Fibroblast of lung (primary cell): Measurements from ENCODE around the gene PMEPA1. TPM values are rescaled to one million over a fixed set of nuclear protein-coding genes. Genes with fewer than 3 reads are reported as not detected.

Experiments
- DNase-seq, 2 donors: peaks; one replicate each; pipeline versions ENCODE4 v3.0.0 to v3.0.0-alpha.2; 2010; ENCODE audit warnings: low read depth in 2 of 2
- H2AFZ ChIP-seq: 2 replicates; pipeline ENCODE4 v1.5.1; 2012; ENCODE audit warnings: low read length, control low read depth, inconsistent platforms
- H3K27ac ChIP-seq: 2 replicates; pipeline ENCODE4 v1.5.1; 2011; ENCODE audit warnings: low read length, control low read depth; ENCODE audit not compliant: insufficient read depth
- H3K27me3 ChIP-seq: 2 replicates; pipeline ENCODE4 v1.5.1; 2011; ENCODE audit warnings: mild to moderate bottlenecking, low read length; ENCODE audit not compliant: control insufficient read depth, insufficient read depth
- H3K36me3 ChIP-seq: 2 replicates; pipeline ENCODE4 v1.5.1; 2011; ENCODE audit warnings: low read length; ENCODE audit not compliant: control insufficient read depth, insufficient read depth
- H3K4me1 ChIP-seq: 2 replicates; pipeline ENCODE4 v1.5.1; 2011; ENCODE audit warnings: low read length; ENCODE audit not compliant: control insufficient read depth, insufficient read depth; ENCODE audit errors: extremely low read depth
- H3K4me2 ChIP-seq: 2 replicates; pipeline ENCODE4 v1.5.1; 2011; ENCODE audit warnings: low read length, control low read depth; ENCODE audit not compliant: insufficient read depth; ENCODE audit errors: extremely low read depth
- H3K4me3 ChIP-seq, 4 experiments: fragments of 200-600 bp in 1 of 4; sonication (generic) in 1 of 4; replicated peaks in 1 of 4; 2 replicates each; pipeline ENCODE4 v1.5.1; 2011 to 2016; ENCODE audit warnings: low read length in 4 of 4, low read depth in 3 of 4, mild to moderate bottlenecking in 3 of 4, control low read depth in 2 of 4, inconsistent platforms in 1 of 4, mixed read lengths in 1 of 4; ENCODE audit not compliant: insufficient read depth in 1 of 4; ENCODE audit errors: control extremely low read depth in 1 of 4
- H3K79me2 ChIP-seq: 2 replicates; pipeline ENCODE4 v1.5.1; 2012; ENCODE audit warnings: mild to moderate bottlenecking, low read length, inconsistent platforms; ENCODE audit not compliant: control insufficient read depth, insufficient read depth
- H3K9ac ChIP-seq: 2 replicates; pipeline ENCODE4 v1.5.1; 2011; ENCODE audit warnings: mild to moderate bottlenecking, low read length, control low read depth; ENCODE audit not compliant: insufficient read depth
- H3K9me3 ChIP-seq: 2 replicates; pipeline ENCODE4 v1.5.1; 2012; ENCODE audit warnings: low read depth, low read length; ENCODE audit not compliant: control insufficient read depth, insufficient read depth
- H4K20me1 ChIP-seq: 2 replicates; pipeline ENCODE4 v1.5.1; 2011; ENCODE audit warnings: low read length; ENCODE audit not compliant: control insufficient read depth, insufficient read depth; ENCODE audit errors: extremely low read depth
- EZH2 ChIP-seq: IDR thresholded peaks from 2 replicates; pipeline ENCODE4 v1.5.1; 2012; ENCODE audit warnings: low read length, control low read depth, mild to moderate bottlenecking; ENCODE audit errors: missing control alignments
- polyA plus RNA-seq, 2 donors: library from polyadenylated mRNA; depleted of rRNA in 1 of 2; stranded (reverse) in 1 of 2; unstranded in 1 of 2; fragments of >200 nt; gene quantifications; 2 replicates each; pipeline ENCODE4 v1.2.1, GENCODE V29; 2011 to 2012; ENCODE audit warnings: missing spikeins in 1 of 2
- total RNA-seq: library from RNA; depleted of rRNA; stranded (reverse); fragments of >200 nt; gene quantifications from 2 replicates; pipeline ENCODE4 v1.2.1, GENCODE V29; 2014
- TF ChIP-seq, protein P1 (sequence below), 2 donors: IDR thresholded peaks in 1 of 2; conservative IDR thresholded peaks in 1 of 2; 1 replicate in 1 of 2; 2 replicates in 1 of 2; pipeline ENCODE4 v1.5.1; 2011 to 2012; ENCODE audit warnings: low read length in 2 of 2, control low read depth in 1 of 2, inconsistent platforms in 1 of 2, low read depth in 1 of 2, mild to moderate bottlenecking in 1 of 2

Gene PMEPA1
- total and polyA plus RNA-seq, 2 donors (not counting 1 experiment from before 2014, with no cell fraction given): 0.19 to 0.33 TPM

DNA sequence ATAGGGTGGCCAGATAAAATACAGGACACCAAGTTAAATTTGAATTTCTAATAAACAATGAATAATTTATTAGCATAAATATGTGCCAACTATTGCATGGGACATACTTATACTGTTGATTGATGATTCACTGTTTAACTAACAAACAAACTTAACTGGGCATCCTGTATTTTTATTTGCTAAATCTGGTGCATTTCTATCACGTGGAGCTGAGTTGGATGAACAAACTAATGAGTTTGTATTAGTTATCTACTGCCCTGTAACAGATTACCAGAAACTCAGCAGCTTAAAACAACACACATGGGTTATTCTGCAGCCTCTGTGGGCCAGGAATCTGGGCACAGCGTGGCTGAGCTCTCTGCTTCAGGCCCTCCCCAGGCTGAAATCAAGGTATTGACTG, 28.2 kb upstream of the PMEPA1 start:
- Histone ChIP-seq H4K20me1 (no peaks in the 10 kb centered on the region), H3K4me2 (no peak overlapping the region), H3K9me3 (no peaks in the 10 kb centered on the region), H3K9ac (no peak overlapping the region), H3K27ac (no peak overlapping the region), H3K79me2 (no peaks in the 10 kb centered on the region), H3K4me1 (no peaks in the 10 kb centered on the region), H3K27me3 (no peaks in the 10 kb centered on the region), H3K36me3 (no peaks in the 10 kb centered on the region), H3K4me3 (no peak overlapping the region), H2AFZ (no peak overlapping the region)
- DNase-seq: no peak
- TF ChIP-seq, protein P1, sequence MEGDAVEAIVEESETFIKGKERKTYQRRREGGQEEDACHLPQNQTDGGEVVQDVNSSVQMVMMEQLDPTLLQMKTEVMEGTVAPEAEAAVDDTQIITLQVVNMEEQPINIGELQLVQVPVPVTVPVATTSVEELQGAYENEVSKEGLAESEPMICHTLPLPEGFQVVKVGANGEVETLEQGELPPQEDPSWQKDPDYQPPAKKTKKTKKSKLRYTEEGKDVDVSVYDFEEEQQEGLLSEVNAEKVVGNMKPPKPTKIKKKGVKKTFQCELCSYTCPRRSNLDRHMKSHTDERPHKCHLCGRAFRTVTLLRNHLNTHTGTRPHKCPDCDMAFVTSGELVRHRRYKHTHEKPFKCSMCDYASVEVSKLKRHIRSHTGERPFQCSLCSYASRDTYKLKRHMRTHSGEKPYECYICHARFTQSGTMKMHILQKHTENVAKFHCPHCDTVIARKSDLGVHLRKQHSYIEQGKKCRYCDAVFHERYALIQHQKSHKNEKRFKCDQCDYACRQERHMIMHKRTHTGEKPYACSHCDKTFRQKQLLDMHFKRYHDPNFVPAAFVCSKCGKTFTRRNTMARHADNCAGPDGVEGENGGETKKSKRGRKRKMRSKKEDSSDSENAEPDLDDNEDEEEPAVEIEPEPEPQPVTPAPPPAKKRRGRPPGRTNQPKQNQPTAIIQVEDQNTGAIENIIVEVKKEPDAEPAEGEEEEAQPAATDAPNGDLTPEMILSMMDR (conservative IDR thresholded peaks at IDR 0.05 in 1 of 2, IDR thresholded peaks at IDR 0.05 in 1 of 2; ENCODE audit: low read depth in 1 of 2, low read length in 2 of 2): no peak
- no peak for TF ChIP-seq EZH2

DNA sequence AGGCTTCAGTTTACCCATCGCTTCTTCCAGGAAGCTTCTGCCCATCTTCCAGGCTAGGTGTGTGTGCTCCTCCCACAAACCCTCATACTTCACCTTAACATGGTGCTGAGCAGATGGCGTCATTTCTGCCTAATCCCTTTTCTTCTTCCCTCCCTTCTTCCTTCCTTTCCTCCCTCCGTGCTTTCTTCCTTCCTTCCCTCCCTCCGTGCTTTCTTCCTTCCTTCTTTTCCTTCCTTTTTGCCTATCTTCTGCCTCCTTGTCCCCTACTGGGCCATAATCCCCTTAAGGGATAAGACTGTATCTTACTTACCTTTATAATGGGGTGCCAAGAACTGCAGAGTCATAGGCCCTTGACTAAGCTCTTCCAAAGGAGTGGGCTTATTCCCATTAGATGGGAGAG, 27.5 kb upstream of the PMEPA1 start:
- Histone ChIP-seq H3K27ac (no peak overlapping the region), H3K36me3 (no peaks in the 10 kb centered on the region), H3K9ac (no peak overlapping the region), H3K4me3 (no peak overlapping the region), H3K4me2 (no peak overlapping the region), H3K4me1 (no peaks in the 10 kb centered on the region), H3K27me3 (no peaks in the 10 kb centered on the region), H3K79me2 (no peaks in the 10 kb centered on the region), H3K9me3 (no peaks in the 10 kb centered on the region), H2AFZ (no peak overlapping the region), H4K20me1 (no peaks in the 10 kb centered on the region)
- DNase-seq: no peak
- no peak for TF ChIP-seq EZH2
- TF ChIP-seq, protein P1 (conservative IDR thresholded peaks at IDR 0.05 in 1 of 2, IDR thresholded peaks at IDR 0.05 in 1 of 2; ENCODE audit: low read depth in 1 of 2, low read length in 2 of 2): no peak

DNA sequence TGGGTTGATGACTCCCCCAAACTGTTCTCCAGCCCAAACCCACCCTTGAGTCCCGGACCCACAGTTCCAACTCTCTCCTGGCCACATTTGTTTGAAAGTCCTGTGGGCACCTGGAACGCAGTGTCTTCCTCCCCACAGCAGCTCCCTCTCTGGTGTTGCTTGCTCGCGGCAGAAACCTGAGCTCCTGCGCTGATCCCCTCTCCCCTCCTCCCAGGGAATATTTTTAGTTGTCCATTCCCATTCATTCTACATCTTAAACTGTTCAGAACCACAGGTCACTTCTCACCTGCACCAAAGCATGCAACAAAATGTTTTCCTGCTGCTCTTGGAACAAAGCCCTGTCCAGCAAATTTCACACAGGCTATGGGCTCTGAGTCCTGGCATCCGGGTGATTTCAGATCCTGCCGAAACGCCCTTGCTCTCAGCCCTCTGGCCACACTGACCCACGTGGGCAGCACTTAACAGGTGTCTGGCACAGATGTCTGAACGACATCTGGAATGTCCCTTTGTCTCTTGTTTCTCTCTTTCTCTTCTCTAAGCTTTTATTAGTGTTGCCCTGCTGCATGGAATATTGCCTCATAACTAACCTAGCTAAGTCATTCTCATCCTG, 27.0 kb upstream of the PMEPA1 start:
- no peak for TF ChIP-seq EZH2
- TF ChIP-seq, protein P1 (conservative IDR thresholded peaks at IDR 0.05 in 1 of 2, IDR thresholded peaks at IDR 0.05 in 1 of 2; ENCODE audit: low read depth in 1 of 2, low read length in 2 of 2): no peak
- DNase-seq: no peak
- no peaks in the 10 kb centered on the region for H3K4me1 ChIP-seq

More for the DNA sequence above, 27.0 kb upstream of the PMEPA1 start:
- no peak overlapping the region for H3K27ac ChIP-seq
- no peak overlapping the region for H3K4me3 ChIP-seq
- no peak overlapping the region for H3K4me2 ChIP-seq
- H2AFZ ChIP-seq: no peak overlapping the region
- H4K20me1 ChIP-seq: no peaks in the 10 kb centered on the region
- no peaks in the 10 kb centered on the region for H3K9me3 ChIP-seq
- H3K9ac ChIP-seq: no peak overlapping the region
- no peaks in the 10 kb centered on the region for H3K27me3 ChIP-seq
- no peaks in the 10 kb centered on the region for H3K79me2 ChIP-seq
- no peaks in the 10 kb centered on the region for H3K36me3 ChIP-seq
